Measurements from ENCODE around the gene SLAIN1.

Gene SLAIN1

GRCh38 chr13:77789376-77789775 is 91.9 kb downstream of the SLAIN1 start:
- ChIA-PET CTCF (no interaction called here), POLR2A (ENCODE audit: low non-redundant PET) (no interaction called here)
- no peak for TF ChIP-seq CTCF (conservative IDR thresholded peaks at IDR 0.05; ENCODE audit: low read depth)
- H3K27ac ChIP-seq, result no peak overlapping the region
- DNase-seq (ENCODE audit: low spot score), result no peak

- TF ChIP-seq CTCF (conservative IDR thresholded peaks at IDR 0.05; ENCODE audit: low read depth), result no peak
- no peak overlapping the region for H3K27ac ChIP-seq
- CTCF ChIA-PET, result no interaction called here
- no peak for DNase-seq (ENCODE audit: low spot score)
- POLR2A ChIA-PET (ENCODE audit: low non-redundant PET), result no interaction called here
Observed at GRCh38 chr13:77800219-77800618, 102.7 kb downstream of the SLAIN1 start.

- TF ChIP-seq CTCF (conservative IDR thresholded peaks at IDR 0.05; ENCODE audit: low read depth), result no peak
- H3K27ac ChIP-seq, result no peak overlapping the region
- ChIA-PET POLR2A (ENCODE audit: low non-redundant PET) (no interaction called here), CTCF (no interaction called here)
- DNase-seq (ENCODE audit: low spot score), result no peak
Observed at GRCh38 chr13:77806518-77806917, 109.0 kb downstream of the SLAIN1 start.

- CTCF ChIA-PET, result interaction anchor here (0.6 kb wide), 1 partner anchor 243 kb away, joined by 4 read pairs; no protein-coding TSS in a partner anchor
- TF ChIP-seq CTCF (conservative IDR thresholded peaks at IDR 0.05; ENCODE audit: low read depth), result no peak
- POLR2A ChIA-PET (ENCODE audit: low non-redundant PET), result no interaction called here
- no peak for DNase-seq (ENCODE audit: low spot score)
- no peak overlapping the region for H3K27ac ChIP-seq
Observed at GRCh38 chr13:77807431-77808135, 110.1 kb downstream of the SLAIN1 start.

GRCh38 chr13:77810430-77810829 is 112.9 kb downstream of the SLAIN1 start:
- DNase-seq (ENCODE audit: low spot score), result no peak
- CTCF ChIA-PET, result interaction anchor here (0.6 kb wide), 1 partner anchor 9 kb away, joined by 3 read pairs; no protein-coding TSS in a partner anchor

GRCh38 chr13:77810878-77811277 is 113.4 kb downstream of the SLAIN1 start:
- ChIA-PET POLR2A (ENCODE audit: low non-redundant PET) (no interaction called here), CTCF (interaction anchor here (0.6 to 1.0 kb wide), 2 partner anchors 9 to 310 kb away, joined by 3 to 4 read pairs; no protein-coding TSS in a partner anchor)
- no peak overlapping the region for H3K27ac ChIP-seq
- DNase-seq (ENCODE audit: low spot score), result no peak
- no peak for TF ChIP-seq CTCF (conservative IDR thresholded peaks at IDR 0.05; ENCODE audit: low read depth)

More at GRCh38 chr13:77810430-77810829, 112.9 kb downstream of the SLAIN1 start:
- H3K27ac ChIP-seq, result no peak overlapping the region
- no peak for TF ChIP-seq CTCF (conservative IDR thresholded peaks at IDR 0.05; ENCODE audit: low read depth)
- POLR2A ChIA-PET (ENCODE audit: low non-redundant PET), result no interaction called here

All from RWPE1 (cell line).